ENCODE data around the gene RSPH3. TPM values are rescaled to one million over a fixed set of nuclear protein-coding genes. Genes with fewer than 3 reads are reported as not detected.

Gene RSPH3
- total RNA-seq, 2 donors from 2014 or later: 4.7 to 7.8 TPM

DNA sequence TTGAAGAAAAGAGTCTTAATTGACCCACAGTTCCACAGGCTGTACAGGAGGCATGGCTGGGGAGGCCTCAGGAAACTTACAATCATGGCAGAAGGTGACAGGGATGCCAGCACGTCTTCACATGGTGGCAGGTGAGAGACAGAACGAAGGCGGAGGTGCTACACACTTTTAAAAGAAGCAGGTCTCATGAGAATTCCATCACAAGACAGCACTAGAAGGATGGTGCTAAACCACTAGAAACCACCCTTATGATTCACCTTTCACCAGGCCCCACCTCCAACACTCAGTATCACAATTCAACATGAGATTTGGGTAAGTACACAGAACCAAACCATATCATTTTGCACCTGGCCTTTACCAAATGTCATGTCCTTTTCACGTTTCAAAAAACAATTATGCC, 23.9 kb upstream of the RSPH3 start:
- no peak for DNase-seq (ENCODE audit: low spot score)
- H3K4me3 ChIP-seq: no peak overlapping the region
- TF ChIP-seq, protein P1, sequence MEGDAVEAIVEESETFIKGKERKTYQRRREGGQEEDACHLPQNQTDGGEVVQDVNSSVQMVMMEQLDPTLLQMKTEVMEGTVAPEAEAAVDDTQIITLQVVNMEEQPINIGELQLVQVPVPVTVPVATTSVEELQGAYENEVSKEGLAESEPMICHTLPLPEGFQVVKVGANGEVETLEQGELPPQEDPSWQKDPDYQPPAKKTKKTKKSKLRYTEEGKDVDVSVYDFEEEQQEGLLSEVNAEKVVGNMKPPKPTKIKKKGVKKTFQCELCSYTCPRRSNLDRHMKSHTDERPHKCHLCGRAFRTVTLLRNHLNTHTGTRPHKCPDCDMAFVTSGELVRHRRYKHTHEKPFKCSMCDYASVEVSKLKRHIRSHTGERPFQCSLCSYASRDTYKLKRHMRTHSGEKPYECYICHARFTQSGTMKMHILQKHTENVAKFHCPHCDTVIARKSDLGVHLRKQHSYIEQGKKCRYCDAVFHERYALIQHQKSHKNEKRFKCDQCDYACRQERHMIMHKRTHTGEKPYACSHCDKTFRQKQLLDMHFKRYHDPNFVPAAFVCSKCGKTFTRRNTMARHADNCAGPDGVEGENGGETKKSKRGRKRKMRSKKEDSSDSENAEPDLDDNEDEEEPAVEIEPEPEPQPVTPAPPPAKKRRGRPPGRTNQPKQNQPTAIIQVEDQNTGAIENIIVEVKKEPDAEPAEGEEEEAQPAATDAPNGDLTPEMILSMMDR (IDR thresholded peaks at IDR 0.05): no peak
- H3K36me3 ChIP-seq: no peaks in the 10 kb centered on the region
- H3K4me1 ChIP-seq (ENCODE audit: control insufficient read depth in 1 of 2, low read depth in 2 of 2): no peaks in the 10 kb centered on the region
- ATAC-seq (ENCODE audit: insufficient number of reproducible peaks, low FRiP score, low read depth): no peak
- peaks cover 16% of the 10 kb centered on the region for H3K9me3 ChIP-seq
- H3K27me3 ChIP-seq (replicated peaks; ENCODE audit: insufficient read depth): no peaks in the 10 kb centered on the region
- no peak overlapping the region for H3K27ac ChIP-seq

- H3K4me3 ChIP-seq: no peak overlapping the region
- H3K27me3 ChIP-seq (replicated peaks; ENCODE audit: insufficient read depth): no peaks in the 10 kb centered on the region
- H3K9me3 ChIP-seq: peaks cover 7% of the 10 kb centered on the region
- TF ChIP-seq, protein P1 (IDR thresholded peaks at IDR 0.05): no peak
- H3K36me3 ChIP-seq: no peaks in the 10 kb centered on the region
- no peak overlapping the region for H3K27ac ChIP-seq
- ATAC-seq (ENCODE audit: insufficient number of reproducible peaks, low FRiP score, low read depth) (no peak), DNase-seq (ENCODE audit: low spot score) (no peak)
- H3K4me1 ChIP-seq (ENCODE audit: control insufficient read depth in 1 of 2, low read depth in 2 of 2): no peaks in the 10 kb centered on the region
These were observed 20.0 kb upstream of the RSPH3 start for GRCh38 chr6:159020011-159020410.

DNA sequence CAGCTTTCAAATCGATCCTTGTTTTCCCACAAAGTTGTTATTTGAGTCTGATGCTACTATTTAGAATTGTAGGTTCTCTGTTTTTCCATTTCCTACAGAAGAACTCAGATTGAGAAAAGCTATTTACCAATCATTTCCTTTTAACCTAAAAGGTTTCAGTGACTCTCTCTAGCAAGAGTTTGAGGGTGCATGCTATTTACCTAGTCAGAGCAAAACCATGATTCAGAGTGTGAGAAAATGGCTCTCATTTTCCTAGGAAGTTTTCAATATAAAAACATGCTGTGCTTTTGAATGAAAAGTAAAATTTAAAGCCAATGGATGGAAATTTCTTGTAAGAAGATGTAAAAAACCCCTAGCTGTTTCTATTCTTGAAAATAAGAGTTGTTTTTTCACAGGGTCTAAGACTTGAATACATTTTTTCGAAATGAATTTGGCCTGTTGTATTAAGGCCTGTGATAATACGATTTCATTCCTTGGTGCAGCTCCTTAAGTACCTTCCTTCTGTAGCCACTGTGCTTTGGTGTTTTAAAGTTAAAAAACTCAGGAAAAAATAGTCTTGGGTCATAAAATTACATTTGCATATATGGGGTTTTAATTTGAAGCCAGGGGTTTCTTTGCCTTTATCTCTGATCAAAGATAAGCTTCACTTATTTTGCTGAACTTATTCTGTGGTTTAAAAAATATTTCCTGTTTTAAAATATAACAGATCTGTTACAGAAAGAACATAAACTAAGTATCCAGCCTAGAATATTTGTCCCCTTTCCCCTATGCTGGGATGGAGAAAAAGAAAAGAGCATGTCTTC, 18.0 kb upstream of the RSPH3 start:
- no peak overlapping the region for H3K4me3 ChIP-seq
- H3K9me3 ChIP-seq: no peaks in the 10 kb centered on the region
- no peak overlapping the region for H3K27ac ChIP-seq
- TF ChIP-seq, protein P1 (IDR thresholded peaks at IDR 0.05): no peak
- no peak for DNase-seq (ENCODE audit: low spot score)
- H3K27me3 ChIP-seq (replicated peaks; ENCODE audit: insufficient read depth): no peaks in the 10 kb centered on the region
- ATAC-seq (ENCODE audit: insufficient number of reproducible peaks, low FRiP score, low read depth): no peak
- H3K4me1 ChIP-seq (ENCODE audit: control insufficient read depth in 1 of 2, low read depth in 2 of 2): no peaks in the 10 kb centered on the region
- H3K36me3 ChIP-seq: no peaks in the 10 kb centered on the region

DNA sequence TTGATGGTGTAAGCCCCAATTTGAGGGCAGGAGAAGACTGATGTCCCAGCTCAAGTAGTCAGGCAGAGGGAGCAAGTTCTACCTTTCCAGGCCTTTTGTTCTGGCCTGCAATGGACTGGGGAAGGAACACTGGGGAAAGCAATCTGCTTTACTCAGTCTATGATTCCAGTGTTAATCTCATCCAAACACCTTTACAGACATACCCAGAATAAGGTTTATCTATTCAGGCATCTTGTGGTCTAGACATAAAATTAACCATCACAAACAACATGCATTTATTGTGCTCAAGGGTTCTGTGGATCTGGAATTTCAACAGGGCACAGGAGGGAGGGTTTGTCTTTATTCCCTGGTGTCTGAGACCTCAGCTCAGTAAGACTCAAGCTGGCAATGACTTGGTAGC, 14.4 kb upstream of the RSPH3 start:
- Histone ChIP-seq H3K9me3 (no peaks in the 10 kb centered on the region), H3K27me3 (replicated peaks; ENCODE audit: insufficient read depth) (no peaks in the 10 kb centered on the region), H3K27ac (no peak overlapping the region), H3K4me1 (ENCODE audit: control insufficient read depth in 1 of 2, low read depth in 2 of 2) (no peaks in the 10 kb centered on the region), H3K4me3 (no peak overlapping the region), H3K36me3 (no peaks in the 10 kb centered on the region)
- TF ChIP-seq, protein P1 (IDR thresholded peaks at IDR 0.05): no peak
- ATAC-seq (ENCODE audit: insufficient number of reproducible peaks, low FRiP score, low read depth): no peak
- DNase-seq (ENCODE audit: low spot score): no peak

DNA sequence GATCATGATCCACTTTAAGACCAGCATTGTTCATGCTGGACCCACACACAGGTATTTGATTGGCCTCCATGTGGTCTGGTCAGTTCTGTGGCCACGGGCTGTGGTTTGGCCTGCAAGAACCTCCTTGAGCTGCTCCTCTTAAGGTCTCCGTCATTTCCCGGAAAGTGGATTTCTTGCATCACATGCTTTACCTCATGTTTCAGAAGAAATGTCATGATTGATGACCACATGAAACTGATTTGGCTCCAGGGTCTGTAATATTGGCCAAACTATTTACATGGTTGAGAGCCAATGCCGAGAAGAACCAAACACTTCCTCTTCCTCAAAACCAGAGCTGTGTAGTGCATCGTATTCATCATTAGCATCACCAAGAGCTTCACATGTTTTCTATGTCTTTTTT, 13.2 kb upstream of the RSPH3 start:
- Histone ChIP-seq H3K9me3 (no peaks in the 10 kb centered on the region), H3K36me3 (no peaks in the 10 kb centered on the region), H3K27me3 (replicated peaks; ENCODE audit: insufficient read depth) (no peaks in the 10 kb centered on the region), H3K4me1 (ENCODE audit: control insufficient read depth in 1 of 2, low read depth in 2 of 2) (no peaks in the 10 kb centered on the region), H3K4me3 (no peak overlapping the region), H3K27ac (no peak overlapping the region)
- TF ChIP-seq, protein P1 (IDR thresholded peaks at IDR 0.05): no peak
- ATAC-seq (ENCODE audit: insufficient number of reproducible peaks, low FRiP score, low read depth) (no peak), DNase-seq (ENCODE audit: low spot score) (no peak)
